ENCODE data around the gene FUT3. TPM values are rescaled to one million over a fixed set of nuclear protein-coding genes. Genes with fewer than 3 reads are reported as not detected.

Gene FUT3
- total RNA-seq, 1 experiment from 2014 or later, result 0.34 TPM

GRCh38 chr19:5811117-5811516 is 40.1 kb downstream of the FUT3 start:
- CTCF ChIA-PET, result no interaction called here
- H3K27me3 ChIP-seq (replicated peaks; ENCODE audit: control insufficient read depth, insufficient read depth, low read length), result no peaks in the 10 kb centered on the region
- H3K9me3 Mint-ChIP-seq (ENCODE audit: unreplicated experiment), result no peaks in the 10 kb centered on the region

GRCh38 chr19:5809469-5809868 is 41.8 kb downstream of the FUT3 start:
- Mint-ChIP-seq H3K4me1 (ENCODE audit: low read depth, unreplicated experiment) (no peaks in the 10 kb centered on the region), H3K4me3 (ENCODE audit: unreplicated experiment) (no peak overlapping the region), H3K27ac (ENCODE audit: unreplicated experiment) (no peak overlapping the region), H3K9me3 (ENCODE audit: unreplicated experiment) (no peaks in the 10 kb centered on the region), H3K36me3 (ENCODE audit: insufficient read depth, unreplicated experiment) (no peaks in the 10 kb centered on the region), H3K27me3 (ENCODE audit: insufficient read depth, unreplicated experiment) (no peaks in the 10 kb centered on the region)
- BruUV-seq (replicated peaks), result no TSS peak
- no peaks in the 10 kb centered on the region for H3K9me3 ChIP-seq
- H3K4me3 ChIP-seq (ENCODE audit: low read depth, low read length), result no peak overlapping the region
- intact Hi-C loops (cut with micrococcal nuclease; ENCODE audit: unreplicated experiment), result no loop called here
- 0 out of 2 replicates have a peak, but pooled peaks cover 2% of the 10 kb centered on the region for H3K4me1 ChIP-seq
- H3K27me3 ChIP-seq (replicated peaks; ENCODE audit: control insufficient read depth, insufficient read depth, low read length), result no peaks in the 10 kb centered on the region
- no peak for DNase-seq
- no peak for TF ChIP-seq CTCF (IDR thresholded peaks at IDR 0.05; ENCODE audit: insufficient read depth in 1 of 2, low read depth in 1 of 2, low read length in 1 of 2, severe bottlenecking in 1 of 2, unreplicated experiment in 1 of 2)
- ChIA-PET CTCF (interaction anchor here (0.6 kb wide), 2 partner anchors 19 to 37 kb away, joined by 3 to 5 read pairs; no protein-coding TSS in a partner anchor), POLR2A (interaction anchor here (0.6 kb wide), 1 partner anchor 19 kb away, joined by 3 read pairs; the partner anchor contains the start of gene DUS3L)
- no peaks in the 10 kb centered on the region for H3K36me3 ChIP-seq (ENCODE audit: control insufficient read depth, insufficient read depth, low read length)

More at GRCh38 chr19:5811117-5811516, 40.1 kb downstream of the FUT3 start:
- DNase-seq, result no peak
- no peak overlapping the region for H3K4me3 Mint-ChIP-seq (ENCODE audit: unreplicated experiment)
- H3K27ac Mint-ChIP-seq (ENCODE audit: unreplicated experiment), result no peak overlapping the region
- H3K27me3 Mint-ChIP-seq (ENCODE audit: insufficient read depth, unreplicated experiment), result no peaks in the 10 kb centered on the region
- H3K4me1 Mint-ChIP-seq (ENCODE audit: low read depth, unreplicated experiment), result no peaks in the 10 kb centered on the region
- BruUV-seq (replicated peaks), result no TSS peak
- POLR2A ChIA-PET, result no interaction called here
- Histone ChIP-seq H3K4me1 (no peaks in the 10 kb centered on the region), H3K4me3 (ENCODE audit: low read depth, low read length) (no peak overlapping the region), H3K36me3 (ENCODE audit: control insufficient read depth, insufficient read depth, low read length) (no peaks in the 10 kb centered on the region), H3K9me3 (no peaks in the 10 kb centered on the region)
- no peaks in the 10 kb centered on the region for H3K36me3 Mint-ChIP-seq (ENCODE audit: insufficient read depth, unreplicated experiment)
- intact Hi-C loops (cut with micrococcal nuclease; ENCODE audit: unreplicated experiment), result no loop called here
- TF ChIP-seq CTCF (IDR thresholded peaks at IDR 0.05; ENCODE audit: insufficient read depth in 1 of 2, low read depth in 1 of 2, low read length in 1 of 2, severe bottlenecking in 1 of 2, unreplicated experiment in 1 of 2), result no peak

GRCh38 chr19:5809053-5809452 is 42.2 kb downstream of the FUT3 start:
- intact Hi-C loops (cut with micrococcal nuclease; ENCODE audit: unreplicated experiment), result no loop called here
- Mint-ChIP-seq H3K36me3 (ENCODE audit: insufficient read depth, unreplicated experiment) (no peaks in the 10 kb centered on the region), H3K4me1 (ENCODE audit: low read depth, unreplicated experiment) (no peaks in the 10 kb centered on the region), H3K9me3 (ENCODE audit: unreplicated experiment) (no peaks in the 10 kb centered on the region), H3K27me3 (ENCODE audit: insufficient read depth, unreplicated experiment) (no peaks in the 10 kb centered on the region), H3K27ac (ENCODE audit: unreplicated experiment) (peak overlapping the region; percentile 36), H3K4me3 (ENCODE audit: unreplicated experiment) (no peak overlapping the region)
- no peak for TF ChIP-seq CTCF (IDR thresholded peaks at IDR 0.05; ENCODE audit: insufficient read depth in 1 of 2, low read depth in 1 of 2, low read length in 1 of 2, severe bottlenecking in 1 of 2, unreplicated experiment in 1 of 2)
- CTCF ChIA-PET, result interaction anchor here (0.6 to 0.7 kb wide), 3 partner anchors 19 to 178 kb away, joined by 3 to 5 read pairs (median 5); no protein-coding TSS in a partner anchor
- Histone ChIP-seq H3K4me1 (0 out of 2 replicates have a peak, but pooled peaks cover 3% of the 10 kb centered on the region), H3K9me3 (no peaks in the 10 kb centered on the region), H3K36me3 (ENCODE audit: control insufficient read depth, insufficient read depth, low read length) (no peaks in the 10 kb centered on the region), H3K27me3 (replicated peaks; ENCODE audit: control insufficient read depth, insufficient read depth, low read length) (no peaks in the 10 kb centered on the region), H3K4me3 (ENCODE audit: low read depth, low read length) (no peak overlapping the region)
- POLR2A ChIA-PET, result interaction anchor here (0.6 kb wide), 1 partner anchor 18 kb away, joined by 3 read pairs; the partner anchor contains the start of gene DUS3L
- no TSS peak for BruUV-seq (replicated peaks)
- DNase-seq, result peak in 1 of 2 experiments; percentile 33

Measured in Caco-2 (cell line).